Activated CD4-positive, alpha-beta T cell treated with anti-CD3 and anti-CD28 coated beads for 24 hours (primary cell): ENCODE measurements around the gene UNC80.
"Not testable (repeated sequence)": the region's sequence is repeated elsewhere in the genome, so short reads cannot be mapped to it uniquely, and the experiment has no call there.

Experiments
- DNase-seq, 2 donors: peaks; one replicate each; pipeline ENCODE4 v3.0.0-alpha.2; 2020; ENCODE audit warnings: low read depth in 2 of 2

Gene UNC80, protein sequence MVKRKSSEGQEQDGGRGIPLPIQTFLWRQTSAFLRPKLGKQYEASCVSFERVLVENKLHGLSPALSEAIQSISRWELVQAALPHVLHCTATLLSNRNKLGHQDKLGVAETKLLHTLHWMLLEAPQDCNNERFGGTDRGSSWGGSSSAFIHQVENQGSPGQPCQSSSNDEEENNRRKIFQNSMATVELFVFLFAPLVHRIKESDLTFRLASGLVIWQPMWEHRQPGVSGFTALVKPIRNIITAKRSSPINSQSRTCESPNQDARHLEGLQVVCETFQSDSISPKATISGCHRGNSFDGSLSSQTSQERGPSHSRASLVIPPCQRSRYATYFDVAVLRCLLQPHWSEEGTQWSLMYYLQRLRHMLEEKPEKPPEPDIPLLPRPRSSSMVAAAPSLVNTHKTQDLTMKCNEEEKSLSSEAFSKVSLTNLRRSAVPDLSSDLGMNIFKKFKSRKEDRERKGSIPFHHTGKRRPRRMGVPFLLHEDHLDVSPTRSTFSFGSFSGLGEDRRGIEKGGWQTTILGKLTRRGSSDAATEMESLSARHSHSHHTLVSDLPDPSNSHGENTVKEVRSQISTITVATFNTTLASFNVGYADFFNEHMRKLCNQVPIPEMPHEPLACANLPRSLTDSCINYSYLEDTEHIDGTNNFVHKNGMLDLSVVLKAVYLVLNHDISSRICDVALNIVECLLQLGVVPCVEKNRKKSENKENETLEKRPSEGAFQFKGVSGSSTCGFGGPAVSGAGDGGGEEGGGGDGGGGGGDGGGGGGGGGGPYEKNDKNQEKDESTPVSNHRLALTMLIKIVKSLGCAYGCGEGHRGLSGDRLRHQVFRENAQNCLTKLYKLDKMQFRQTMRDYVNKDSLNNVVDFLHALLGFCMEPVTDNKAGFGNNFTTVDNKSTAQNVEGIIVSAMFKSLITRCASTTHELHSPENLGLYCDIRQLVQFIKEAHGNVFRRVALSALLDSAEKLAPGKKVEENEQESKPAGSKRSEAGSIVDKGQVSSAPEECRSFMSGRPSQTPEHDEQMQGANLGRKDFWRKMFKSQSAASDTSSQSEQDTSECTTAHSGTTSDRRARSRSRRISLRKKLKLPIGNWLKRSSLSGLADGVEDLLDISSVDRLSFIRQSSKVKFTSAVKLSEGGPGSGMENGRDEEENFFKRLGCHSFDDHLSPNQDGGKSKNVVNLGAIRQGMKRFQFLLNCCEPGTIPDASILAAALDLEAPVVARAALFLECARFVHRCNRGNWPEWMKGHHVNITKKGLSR (N-terminal part only)

DNA sequence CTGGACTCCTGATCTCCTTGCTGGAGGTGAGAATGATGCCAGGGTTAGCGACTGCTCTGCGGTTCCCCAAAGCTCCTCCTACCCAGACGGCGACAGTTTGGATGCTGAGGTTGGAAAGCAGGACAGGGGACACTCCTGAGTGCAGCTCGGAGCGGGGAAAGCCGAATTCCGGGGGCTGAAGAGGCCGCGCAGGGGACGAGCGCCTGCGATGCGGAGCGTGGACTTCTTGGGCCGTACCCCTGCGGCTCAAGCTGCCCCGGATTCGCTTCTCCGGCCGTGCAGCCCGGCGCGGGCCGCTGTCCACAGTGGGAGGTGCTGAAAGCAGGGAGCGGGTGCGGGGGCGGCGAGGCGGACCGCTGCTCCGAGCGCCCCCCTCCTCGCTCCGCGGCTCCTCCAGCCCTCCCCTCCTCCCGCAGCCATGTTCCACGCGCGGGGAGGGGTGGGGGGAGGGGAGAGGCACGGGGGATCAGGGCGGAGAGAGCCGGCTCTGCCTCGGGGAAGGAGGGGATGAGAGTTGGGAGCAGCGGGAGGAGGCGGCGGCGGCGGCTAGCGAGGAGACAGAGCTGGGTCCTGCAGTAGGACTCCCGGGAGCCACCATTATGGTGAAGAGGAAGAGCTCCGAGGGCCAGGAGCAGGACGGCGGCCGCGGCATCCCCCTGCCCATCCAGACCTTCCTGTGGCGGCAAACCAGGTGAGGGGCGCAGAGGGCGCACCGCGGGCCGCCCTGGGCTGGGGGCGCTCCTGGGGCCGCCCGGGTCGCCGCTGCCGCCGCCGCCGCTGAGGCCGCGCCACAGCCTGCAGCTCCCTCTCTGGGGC is at the start of gene UNC80:
Gene UNC80 (plus strand): TSS at position 359 of the 816 bp plus-strand sequence. CDS start 241 bp downstream, at position 600.
- DNase-seq: no peak

DNA sequence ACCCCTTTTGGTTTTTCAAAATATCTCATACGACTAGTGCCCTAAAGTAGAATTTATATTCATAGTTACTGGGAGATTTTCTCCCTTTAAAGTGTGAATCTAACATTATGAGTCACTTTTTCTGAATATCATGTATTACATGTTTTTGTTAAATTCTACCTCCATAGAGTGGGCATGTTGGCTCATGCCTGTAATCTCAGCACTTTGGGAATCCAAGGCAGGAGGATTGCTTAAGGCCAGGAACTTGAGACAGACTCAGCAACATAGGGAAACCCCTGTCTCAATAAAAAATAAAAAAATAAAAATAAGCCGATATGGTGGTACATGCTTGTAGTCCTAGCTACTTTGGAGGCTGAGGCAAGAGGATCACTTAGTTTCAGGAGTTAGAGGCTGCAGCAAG is 45.3 kb upstream of the UNC80 start:
- DNase-seq: no peak

DNA sequence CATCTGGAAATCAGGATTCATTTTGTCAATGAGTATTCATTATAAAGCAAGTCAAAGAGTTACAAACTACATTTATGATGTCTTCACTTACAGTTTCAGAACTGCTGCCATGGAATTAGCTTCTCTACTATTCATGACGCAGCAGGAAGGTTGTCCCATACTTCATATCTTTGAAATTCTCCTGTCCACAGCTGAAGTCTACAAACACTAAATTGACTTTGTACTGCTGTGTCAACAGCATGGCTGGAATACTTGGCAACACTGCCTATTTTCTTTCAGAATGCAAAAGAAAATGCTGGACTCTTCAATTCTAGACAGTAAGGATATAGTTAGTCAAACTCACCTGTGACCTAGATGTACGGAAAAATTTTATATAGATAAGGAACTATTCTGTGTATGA is 44.6 kb upstream of the UNC80 start:
- no peak for DNase-seq

DNA sequence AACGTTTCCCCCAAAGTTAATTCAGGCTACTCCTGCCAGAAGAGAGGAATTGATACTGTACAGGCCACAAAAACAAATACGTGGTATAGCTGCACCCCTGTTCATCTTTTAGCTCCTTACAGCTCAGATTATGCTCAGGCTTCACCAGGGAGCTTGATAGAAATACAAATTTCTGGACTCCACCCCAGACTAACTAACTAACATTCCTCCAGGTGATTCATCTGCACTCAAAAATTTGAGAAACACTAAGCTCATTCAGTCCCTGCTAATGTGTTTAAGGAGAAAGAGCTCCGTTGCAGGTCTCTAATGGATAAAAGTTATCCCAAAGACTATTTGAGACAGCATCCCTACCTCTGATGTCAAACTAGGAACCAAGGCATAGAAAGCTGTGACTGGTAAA is 36.8 kb upstream of the UNC80 start:
- DNase-seq: no peak

DNA sequence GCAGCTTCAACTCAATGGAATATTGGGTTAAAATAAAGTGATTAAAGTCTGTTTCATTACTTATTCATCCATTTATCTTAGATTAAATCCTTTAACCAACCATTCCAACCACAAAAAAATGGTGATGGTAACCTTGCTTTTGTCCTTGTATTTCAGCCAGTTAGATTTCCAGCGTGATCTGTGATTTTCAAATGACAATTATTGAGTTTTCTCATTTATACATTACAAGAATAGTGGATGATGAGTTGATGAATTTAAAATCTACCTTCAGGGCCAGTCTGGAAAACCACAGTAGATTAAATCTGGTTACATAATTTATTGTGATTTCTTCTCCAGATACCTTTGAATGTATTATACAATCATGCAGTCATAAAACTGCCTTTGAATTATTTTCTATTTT is 29.7 kb upstream of the UNC80 start:
- no peak for DNase-seq

DNA sequence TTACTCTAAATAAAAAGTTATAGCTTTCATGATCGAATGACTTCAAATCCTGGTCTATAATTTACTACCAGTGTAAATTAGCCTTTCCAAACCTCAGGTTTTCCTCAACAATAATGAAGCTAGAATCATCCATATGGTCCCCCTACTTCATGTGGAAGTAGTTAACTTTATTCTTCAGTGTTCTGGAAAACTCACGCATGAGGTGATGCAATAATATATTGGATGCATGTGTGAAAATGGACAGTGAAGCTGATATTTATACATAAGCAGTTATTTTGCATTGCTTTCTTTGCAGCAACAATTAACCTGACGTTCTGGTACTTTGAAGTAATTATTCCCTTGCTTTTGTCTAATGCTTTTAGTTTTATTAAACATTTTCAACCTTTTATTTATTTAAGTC is 18.6 kb upstream of the UNC80 start:
- DNase-seq: no peak

DNA sequence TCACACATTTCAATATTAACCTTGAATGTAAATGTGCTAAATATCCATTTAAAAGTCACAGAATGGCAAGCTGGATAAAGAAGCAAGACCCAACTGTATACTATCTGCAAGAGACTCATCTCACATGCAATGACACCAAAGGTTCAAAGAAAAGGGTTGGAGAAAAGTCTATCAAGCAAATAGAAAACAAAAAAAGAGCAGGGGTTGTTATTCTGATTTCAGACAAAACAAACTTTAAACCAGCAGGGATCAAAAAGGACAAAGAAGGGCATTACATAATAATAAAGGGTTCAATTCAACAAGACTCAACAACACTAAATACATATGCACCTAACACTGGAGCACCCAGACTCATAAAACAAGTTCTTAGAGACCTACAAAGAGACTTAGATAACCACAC is 14.5 kb upstream of the UNC80 start:
- no peak for DNase-seq

DNA sequence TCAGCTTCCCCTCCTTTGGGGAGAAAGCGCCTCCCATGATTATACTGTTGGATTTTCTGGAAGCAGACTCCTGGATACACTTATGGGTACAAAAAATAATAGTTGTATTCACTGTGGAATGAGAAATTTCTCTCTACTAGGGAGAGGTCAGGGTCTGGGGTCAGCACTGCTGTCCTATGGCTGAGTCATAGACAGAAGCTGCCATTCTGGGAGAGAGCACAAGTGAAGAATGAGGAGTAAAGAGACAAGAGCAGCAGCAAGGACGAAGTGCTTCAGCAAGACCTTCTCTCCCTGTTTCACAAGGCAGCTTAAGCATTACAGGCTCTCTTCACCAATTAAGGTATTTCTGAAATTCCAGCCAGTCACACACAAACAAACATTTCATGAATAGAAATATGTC is 10.1 kb upstream of the UNC80 start:
- no peak for DNase-seq

DNA sequence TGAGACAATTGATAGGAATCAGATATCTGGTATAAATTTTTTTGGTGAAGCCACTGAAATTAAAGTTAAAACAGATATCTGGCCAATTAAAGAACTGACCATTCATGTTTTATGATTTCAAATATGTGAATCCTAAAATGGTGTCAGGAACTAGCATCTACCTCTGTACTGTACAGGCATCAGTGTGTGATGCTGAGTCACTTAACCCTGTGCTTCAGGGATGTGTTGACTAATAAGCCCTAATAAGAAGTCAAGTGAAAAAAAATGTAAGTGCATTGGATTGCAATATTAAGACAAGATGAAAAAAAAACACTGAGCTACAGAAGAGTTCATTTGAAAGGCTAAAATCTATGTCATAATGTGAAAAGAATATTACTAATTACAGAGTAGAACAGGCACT is 9.1 kb upstream of the UNC80 start:
- no peak for DNase-seq

DNA sequence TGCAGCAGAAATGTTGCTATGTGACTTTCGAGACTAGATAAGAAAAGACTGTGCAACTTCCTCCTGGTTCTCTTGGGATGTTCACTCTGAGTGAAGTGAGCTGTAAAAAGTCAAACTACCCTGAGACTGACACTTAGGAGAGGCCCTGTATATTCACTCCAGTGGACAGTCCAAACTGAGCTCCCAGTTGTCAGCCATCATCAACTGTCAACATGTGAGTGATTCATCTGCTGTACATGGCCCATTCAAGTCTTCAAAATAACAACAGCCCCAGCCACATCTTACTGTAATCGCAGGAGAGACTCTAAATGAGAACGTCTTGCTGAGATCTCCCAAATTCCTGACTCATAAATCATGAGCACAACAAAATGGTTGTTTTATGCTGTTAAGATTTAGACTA is 8.5 kb upstream of the UNC80 start:
- no peak for DNase-seq

DNA sequence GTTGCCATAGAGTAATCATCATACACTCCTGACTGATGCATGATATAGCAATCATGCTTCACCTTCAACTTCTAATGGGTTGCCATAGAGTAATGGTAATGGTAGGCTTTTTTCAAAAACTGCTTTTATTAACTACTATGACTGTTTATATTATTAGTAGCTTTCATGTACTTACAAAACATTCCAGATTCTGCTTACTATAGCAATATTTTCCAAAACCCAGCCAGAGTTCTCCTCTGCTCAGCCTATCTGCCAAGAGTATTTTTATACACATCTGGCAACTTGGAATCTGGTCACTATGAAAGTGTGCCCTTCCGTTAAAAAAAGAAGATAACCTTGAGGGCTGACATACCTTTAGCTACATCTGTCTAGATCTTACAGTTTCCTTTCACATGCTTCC is 5.0 kb upstream of the UNC80 start:
- no peak for DNase-seq

DNA sequence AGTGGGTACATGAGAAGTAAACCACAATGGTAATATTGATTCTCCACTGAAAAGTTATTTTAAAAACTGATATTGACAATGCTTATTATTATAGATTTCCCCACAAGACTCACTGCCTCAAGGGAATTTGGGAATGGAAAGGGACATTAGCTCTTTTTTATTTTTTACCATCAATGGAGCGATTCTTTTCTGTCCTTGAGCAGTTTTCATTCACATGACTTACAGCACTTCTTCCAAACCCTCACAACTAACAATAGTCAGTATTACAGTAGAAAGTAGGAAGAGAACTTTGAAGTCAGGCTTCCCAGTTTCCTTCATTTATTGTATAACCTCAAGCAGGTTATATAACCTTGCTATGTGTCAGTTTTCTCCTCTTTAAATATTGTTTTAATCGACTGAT is 4.3 kb upstream of the UNC80 start:
- DNase-seq: no peak

DNA sequence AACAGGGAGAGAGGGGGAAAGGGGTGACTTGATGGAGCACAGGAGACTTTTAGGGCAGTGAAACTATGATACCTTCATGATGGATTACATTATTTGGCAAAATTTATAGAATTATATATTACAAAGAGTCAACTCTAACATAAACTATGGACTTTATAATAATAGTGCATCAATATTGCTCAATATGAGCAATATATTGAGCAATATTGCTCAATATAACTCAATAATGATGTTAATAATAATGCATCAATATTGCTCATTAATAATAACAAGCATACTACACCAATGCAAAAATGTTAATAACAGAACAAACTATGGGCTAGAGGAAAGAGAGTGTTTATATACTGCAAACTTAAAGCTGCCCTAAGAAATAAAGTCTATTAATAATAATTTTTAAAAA is 3.1 kb upstream of the UNC80 start:
- no peak for DNase-seq

DNA sequence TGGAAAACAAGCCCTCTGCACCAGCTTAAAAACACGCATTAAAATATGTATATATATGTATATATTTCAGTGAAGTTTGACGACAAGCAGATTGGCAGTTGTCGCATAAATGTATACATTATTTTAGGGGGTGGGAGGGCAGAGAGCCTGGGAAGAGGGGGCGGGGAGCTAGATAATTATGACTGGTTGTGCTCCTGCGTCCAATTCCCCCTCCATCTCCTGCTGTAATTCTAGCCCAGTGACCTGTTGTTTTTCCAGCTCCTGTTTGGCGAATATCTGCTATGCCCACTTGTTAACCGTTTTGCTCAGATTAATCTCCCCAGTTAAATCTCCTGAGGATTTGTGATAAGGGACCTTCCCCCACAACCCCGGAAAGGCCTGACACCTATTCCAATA is 656 bp downstream of the UNC80 start:
- no peak for DNase-seq

DNA sequence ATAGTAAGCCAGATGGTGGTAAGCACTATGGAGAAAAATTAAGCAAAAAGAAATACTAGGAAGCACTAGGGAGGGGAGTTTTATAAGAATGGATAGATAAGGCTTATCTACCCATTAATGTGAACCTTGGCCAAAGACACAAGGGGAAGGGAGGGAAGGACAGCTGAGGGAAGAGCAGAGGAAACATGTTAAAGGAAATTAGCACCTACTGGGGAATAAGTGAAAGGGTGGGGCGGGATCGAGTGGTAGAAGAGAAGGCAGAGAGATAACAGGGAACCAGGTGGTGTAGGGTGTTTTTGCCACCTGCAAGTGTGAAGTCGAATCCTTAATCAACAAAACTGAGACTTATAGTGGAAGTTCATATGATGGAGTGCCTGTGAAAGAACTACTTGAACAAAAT is 1.7 kb downstream of the UNC80 start:
- DNase-seq: no peak

DNA sequence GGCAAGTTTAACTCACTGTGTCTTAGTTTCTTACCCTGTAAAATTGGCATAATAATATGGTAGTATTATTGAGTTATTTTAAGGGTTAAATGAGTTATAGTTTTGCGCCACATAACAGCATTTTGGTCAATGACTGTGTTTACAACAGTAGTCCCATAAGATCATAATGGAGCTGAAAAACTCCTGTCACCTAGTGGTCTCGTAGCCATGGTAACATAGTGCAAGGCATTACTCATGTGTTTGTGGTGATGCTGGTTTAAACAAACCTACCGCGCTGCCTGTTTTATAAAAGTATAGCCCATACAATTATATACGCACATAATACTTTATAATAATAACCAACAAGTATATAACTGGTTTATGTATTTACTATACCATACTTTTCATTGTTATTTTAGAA is 15.8 kb downstream of the UNC80 start:
- DNase-seq: no peak

DNA sequence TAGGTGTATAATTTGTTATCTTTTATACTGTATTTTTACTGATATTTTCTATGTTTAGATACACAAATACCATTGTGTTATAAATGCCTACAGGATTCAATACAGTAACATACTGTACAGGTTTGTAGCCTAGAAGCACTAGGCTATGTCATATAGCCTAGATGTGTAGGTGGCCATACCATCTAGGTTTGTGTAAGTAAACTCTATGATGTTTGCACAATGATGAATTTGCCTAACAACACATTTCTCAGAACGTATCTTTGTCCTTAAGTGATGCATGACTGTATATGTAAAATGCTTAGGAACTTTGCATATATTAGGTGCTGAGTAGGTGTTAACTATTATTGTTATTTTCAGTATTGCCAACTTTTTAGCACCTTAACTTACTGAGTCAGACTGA is 17.3 kb downstream of the UNC80 start:
- no peak for DNase-seq

DNA sequence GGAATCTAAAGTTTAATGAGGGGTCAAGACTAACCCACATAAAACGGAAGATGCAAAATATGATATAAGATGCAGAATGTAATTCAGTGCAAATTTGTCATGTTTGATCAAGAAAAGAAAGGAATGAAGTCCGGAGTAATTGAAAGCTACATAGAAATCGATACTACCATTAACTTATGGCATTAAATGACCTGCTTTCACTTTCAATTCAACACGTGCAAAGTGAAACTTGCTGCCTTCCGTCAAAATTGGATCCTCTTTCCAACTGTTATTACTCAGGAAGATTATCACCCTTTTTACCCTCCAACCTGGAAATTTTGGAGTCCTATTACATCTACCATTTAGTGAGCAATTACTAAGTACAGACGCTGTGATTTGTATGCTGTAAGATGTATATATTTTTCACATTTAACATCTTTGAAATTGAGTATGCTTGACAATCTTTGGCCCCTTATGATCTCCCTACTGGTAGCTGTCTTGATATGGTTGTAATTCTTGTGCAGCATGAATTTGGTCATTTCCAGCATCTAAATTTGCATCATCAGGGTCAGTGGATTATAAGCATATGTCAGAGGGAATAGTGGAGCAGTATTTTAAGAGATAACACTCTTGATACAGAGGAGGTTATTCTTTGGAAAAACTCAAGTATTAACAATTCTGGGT is 18.6 kb downstream of the UNC80 start:
- no peak for DNase-seq

DNA sequence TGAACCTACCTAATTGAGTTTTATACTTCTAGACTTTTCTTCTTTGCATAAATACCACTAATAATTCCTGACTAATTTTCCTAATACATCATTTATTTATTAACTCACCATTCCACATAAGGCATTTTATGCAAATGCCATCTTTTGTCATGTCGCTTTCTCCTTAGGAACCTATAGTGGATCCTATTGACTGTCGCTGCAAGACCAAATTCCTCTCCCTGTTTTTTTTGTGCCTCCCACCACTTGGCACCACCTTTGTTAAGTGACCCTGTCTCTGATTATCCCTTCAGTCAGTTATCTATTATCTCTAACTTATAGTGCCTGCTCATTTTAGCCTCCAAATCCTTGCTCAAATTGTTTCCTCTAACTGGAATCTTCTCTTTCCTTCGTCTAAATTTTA is 19.5 kb downstream of the UNC80 start:
- DNase-seq: no peak

DNA sequence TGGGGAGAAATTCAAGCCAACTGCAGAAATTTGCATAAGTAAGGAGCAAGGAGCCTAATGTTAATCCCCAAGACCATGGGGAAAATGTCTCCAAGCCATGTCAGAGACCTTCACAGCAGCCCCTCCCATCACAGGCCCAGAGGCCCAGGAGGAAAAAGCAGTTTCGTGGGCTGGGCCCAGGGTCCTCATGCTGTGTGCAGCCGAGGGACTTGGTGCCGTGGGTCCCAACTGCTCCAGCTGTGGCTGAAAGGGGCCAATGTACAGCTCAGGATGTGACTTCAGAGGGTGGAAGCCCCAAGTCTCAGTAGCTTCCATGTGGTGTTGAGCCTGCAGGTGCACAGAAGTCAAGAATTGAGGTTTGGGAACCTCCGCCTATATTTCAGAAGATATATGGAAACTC is 23.8 kb downstream of the UNC80 start:
- DNase-seq: not testable (repeated sequence)

DNA sequence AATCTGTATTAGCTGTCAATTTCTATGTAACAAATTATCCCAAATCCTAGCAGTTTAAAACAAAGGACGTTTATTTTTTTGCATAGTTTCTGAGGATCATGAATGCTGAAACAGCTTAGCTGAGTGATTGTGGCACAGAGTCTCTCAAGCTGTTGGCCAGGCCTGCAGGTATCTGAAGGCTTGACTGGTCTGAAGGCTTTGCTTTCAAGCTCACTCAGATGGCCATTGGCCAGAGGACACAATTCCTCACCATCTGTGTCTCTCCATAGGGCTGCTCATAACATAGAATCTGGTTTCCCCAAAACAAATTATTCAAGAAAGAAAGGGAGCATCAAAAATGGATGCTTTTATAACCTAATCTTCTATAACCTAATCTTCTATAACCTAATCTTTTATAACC is 33.7 kb downstream of the UNC80 start:
- no peak for DNase-seq
